HG03039 (cell line): ENCODE results near the gene CNTNAP2.

Source experiments
- ATAC-seq: cut with Tn5 transposase; IDR thresholded peaks from one replicate; pipeline ENCODE4 v1.9.1; 2021; ENCODE audit warnings: mild to moderate bottlenecking, moderate library complexity; ENCODE audit not compliant: unreplicated experiment

The CNTNAP2 gene

GRCh38 chr7:146414373-146414772, 297.8 kb downstream of the CNTNAP2 start:
- no peak for ATAC-seq

DNA sequence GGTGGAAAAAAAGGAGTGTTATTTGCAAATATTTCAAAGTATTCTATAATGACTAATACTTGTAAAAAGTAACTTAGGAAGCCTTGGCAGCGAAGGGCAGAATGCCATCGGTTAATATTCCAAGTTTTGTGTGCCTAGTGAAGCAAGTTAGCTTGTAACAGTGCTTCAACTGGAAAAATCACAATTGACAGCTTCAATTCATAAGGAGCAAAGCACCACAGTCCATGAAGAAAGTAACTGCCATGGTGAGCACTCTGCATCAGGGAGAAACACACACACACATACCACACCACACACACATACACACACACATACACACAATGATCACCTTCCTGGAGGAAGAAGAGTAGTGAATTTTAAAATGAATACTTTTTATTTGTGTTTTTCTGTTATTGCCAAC, 298.3 kb downstream of the CNTNAP2 start:
- ATAC-seq = no peak

DNA sequence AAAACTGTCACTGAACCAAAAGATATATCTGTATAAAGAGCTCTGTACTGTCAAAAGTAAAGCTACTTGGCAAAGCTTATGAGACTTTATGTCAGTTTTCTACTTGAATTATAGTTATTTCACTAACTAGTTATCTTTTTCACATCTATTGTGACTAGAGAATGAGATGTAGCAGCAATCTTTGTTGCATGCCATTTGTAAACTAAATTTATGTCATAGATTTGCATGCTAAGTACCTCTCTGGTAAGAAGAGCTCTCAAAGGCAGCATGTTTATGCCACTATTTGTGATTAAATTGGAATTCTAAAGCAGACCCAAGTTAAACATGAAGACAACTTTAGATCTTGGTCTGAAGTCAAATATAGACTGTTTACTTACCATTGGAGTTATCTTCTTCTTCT, 300.6 kb downstream of the CNTNAP2 start:
- ATAC-seq = no peak

DNA sequence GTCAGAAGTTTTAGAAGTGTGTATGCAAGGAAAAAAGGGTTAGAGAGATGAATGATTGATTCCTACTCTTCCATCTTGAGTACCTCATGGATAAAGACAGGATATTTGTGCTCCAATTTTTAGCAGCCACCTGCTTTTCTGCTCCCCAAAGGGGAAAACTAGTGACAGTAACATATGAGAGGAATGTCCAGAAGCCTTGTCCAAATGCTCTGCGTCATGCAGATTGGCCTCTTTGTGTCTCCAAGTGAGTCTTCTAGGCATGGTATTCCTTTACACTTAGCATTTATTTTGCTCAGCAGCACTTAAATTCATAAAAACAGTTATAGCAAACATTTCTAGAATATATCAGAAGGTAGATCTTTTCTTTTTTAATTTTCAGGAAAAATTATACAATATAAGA, 306.8 kb downstream of the CNTNAP2 start:
- ATAC-seq = no peak

DNA sequence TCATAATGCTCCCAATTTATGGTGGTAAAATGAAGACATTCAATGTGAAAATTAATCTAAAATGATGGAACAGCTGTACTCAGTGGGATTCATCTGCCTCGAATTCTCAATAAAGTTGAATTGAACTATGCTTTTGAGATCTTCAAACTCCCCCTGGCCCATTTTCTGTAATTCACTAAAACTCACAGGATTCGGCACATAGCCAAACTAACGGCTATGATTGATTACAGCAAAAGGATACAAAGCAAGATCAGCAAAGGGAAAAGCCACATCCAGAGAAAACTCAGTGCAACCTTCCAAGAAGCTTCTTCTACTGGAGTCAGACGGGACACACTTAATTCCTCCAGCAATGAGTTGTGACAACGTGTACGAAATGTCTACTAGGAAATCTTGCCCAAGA, 307.5 kb downstream of the CNTNAP2 start:
- ATAC-seq = no peak

DNA sequence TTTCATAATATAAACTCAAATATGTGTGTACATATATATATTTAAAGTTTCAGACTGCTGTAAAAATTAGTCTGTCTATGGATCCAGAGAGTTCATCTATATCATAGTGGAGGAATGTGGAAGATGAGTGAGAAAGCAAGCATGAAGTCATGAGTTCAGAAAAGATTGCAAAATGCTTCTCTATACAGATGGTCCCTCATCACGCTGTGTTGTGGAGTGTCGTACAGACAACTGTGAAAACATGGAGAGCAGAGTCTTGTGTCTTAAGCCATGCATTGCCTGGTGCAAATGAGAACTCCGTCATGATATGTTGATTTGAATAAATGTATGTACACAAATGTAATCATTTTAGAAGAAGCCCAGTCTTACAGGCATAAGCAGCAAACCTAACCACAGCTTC, 316.9 kb downstream of the CNTNAP2 start:
- ATAC-seq = no peak

- no peak for ATAC-seq
Measured at GRCh38 chr7:146443102-146443501, 326.5 kb downstream of the CNTNAP2 start.

DNA sequence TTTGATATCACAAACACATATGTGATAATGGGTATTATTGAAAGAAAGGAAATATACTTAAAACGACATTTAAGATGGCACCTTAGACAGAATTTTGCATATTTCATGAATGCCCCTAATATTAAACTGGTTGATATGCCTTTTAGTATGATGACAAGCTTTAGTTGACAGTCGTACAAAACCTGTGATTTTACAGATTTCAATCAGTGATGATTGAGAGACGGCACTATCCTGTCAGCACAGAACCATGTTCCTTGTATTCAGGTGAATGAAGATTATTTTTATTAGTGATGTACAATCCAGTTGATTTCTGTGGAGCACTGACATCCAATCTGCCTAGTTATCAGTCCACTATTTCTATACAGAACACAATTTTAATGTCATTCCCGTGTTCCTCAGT, 333.0 kb downstream of the CNTNAP2 start:
- ATAC-seq = no peak

GRCh38 chr7:146455091-146455655, 338.6 kb downstream of the CNTNAP2 start:
- no peak for ATAC-seq

DNA sequence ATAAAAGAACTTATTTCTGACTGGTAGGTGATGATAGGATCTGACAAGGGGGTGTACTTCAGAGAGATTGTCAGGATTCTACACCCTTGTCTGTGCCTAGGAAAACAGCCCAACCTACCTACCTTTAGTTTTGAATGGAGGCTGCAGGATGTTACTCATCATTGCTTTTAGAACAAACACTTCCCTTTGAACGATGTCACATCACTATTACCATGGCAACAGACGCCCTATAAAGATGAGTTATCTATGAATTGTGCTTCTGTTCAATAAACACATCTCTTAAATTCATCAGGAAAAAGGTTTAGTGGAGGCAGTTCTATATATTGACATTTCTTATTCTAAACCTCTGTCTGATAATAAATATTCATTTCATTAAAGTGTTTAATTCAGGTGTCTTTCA, 362.4 kb downstream of the CNTNAP2 start:
- no peak for ATAC-seq

GRCh38 chr7:146486519-146486918, 369.9 kb downstream of the CNTNAP2 start:
- ATAC-seq = no peak

GRCh38 chr7:146492017-146492416, 375.4 kb downstream of the CNTNAP2 start:
- ATAC-seq = no peak

DNA sequence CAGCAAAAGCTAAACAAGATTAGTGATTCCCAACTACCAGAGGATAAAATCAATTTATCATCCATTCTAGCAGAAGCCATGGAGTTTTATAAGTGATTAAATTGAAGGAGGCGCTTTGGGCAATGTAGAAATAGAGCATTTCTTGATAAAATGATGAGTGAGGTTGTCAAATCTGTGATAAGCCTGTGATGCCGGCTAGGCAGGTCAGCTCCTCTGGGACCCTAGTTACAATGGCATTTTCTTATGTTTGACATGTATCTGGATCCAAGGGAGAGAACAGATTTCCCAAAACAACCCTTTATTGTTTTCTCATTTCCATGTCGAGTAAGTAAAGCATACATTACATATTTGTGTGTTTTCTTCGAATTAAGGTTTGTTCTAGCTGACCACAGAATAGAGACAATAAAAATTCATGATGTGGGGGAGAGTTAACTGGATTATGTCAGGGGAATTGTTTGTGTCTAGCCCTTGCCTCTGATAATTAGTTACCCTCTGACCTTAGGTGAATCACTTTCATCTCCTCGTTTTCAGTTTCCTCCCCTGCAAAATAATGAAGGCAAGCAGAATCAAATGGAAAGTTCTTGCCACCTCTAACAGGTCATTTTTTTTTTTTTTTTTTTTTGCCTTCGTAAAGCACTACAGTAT, 378.5 kb downstream of the CNTNAP2 start:
- no peak for ATAC-seq

DNA sequence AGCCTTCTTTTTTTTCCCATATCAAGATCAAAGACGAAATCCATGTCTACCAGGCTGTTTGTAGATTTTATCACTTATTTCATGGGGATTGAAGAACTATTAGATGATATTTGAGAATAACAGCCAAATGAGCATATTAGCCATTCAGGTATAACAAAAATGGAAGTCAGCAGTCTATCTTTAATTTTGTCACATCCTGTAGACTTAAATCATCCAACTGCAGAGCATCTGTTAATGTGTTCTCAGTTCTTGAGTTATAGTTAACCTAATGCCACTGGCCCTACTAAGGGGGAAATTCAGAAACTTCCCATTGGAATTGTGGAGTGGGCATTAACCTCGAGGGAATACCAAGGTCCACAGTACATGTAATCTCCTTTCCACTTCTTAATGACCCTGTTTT, 380.1 kb downstream of the CNTNAP2 start:
- ATAC-seq = no peak

GRCh38 chr7:146499970-146500369, 383.4 kb downstream of the CNTNAP2 start:
- ATAC-seq = no peak

- ATAC-seq = no peak
Measured at GRCh38 chr7:146503844-146504243, 387.2 kb downstream of the CNTNAP2 start.

- ATAC-seq = no peak
Measured at GRCh38 chr7:146510088-146510680, 393.6 kb downstream of the CNTNAP2 start.

GRCh38 chr7:146514304-146514703, 397.7 kb downstream of the CNTNAP2 start:
- no peak for ATAC-seq

GRCh38 chr7:146528581-146528980, 412.0 kb downstream of the CNTNAP2 start:
- no peak for ATAC-seq

- no peak for ATAC-seq
Measured at GRCh38 chr7:146539836-146540235, 423.2 kb downstream of the CNTNAP2 start.

- ATAC-seq = no peak
Measured at GRCh38 chr7:146542101-146542500, 425.5 kb downstream of the CNTNAP2 start.

DNA sequence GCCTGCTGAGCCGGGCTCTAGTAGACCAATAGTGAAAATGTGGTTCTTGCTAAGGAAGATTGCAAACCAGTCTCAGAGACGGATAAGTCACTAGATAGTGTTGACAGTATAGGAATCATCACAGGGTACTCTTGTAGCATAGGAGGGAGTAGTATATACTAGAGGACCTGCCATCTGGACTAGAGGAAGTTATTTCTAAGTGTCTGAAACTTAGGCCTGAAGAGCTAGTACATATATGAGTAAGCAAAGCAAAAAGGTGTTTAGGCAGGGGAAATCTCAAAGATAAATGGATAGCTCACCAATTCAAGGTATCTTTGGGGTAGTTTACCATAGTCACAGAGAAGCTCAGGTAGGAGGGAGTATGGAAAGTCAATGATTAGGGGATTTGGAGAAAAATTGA, 428.1 kb downstream of the CNTNAP2 start:
- ATAC-seq = no peak

GRCh38 chr7:146548816-146549215, 432.2 kb downstream of the CNTNAP2 start:
- ATAC-seq = no peak
